GM04503 (cell line): ENCODE measurements around the gene DNAJA4.

Experiments used
- DNase-seq: peaks from one replicate; pipeline ENCODE4 v3.0.0-alpha.2; 2012; ENCODE audit warnings: low read depth

DNAJA4 gene

DNA sequence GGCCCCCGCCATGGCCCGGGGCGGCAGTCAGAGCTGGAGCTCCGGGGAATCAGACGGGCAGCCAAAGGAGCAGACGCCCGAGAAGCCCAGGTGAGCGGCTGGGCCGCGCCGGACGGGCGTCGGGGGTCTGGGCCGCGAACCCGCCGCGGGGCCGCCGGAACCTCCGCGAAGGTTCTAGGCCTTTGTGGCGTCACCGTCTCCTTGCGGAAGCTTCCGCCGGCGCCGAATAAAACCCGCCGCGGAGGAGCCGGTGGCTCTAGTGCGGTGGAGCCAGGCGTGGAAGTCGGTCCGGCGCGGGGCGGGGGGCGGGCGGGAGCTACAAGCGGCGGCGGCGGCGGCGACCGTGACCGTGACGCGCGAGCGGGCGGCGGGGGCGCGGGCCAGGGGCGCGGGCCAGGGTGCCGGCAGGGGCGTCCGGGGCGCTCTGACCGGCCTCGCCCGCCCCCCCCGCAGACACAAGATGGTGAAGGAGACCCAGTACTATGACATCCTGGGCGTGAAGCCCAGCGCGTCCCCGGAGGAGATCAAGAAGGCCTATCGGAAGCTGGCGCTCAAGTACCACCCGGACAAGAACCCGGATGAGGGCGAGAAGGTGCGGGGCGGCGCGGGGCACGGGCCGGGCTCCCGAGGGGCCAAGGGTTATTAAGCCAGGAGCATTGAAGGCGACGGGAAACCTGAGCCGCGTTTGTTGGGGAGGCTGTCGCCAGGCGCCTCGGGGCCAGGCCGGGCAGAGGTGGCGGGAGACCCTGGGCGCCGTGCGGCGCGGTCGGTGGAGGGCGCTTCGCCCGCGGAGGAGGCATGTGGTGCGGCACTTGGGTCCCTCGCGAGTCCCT is at the start of gene DNAJA4:
Gene DNAJA4, plus strand, starts transcription at position 259 of the 833 bp plus-strand sequence. Its CDS starts 202 bp downstream, at position 461.
- DNase-seq: no peak

- DNase-seq: no peak
Measured at GRCh38 chr15:78216276-78217104, 47.9 kb upstream of the DNAJA4 start.

GRCh38 chr15:78220713-78221112 is 43.6 kb upstream of the DNAJA4 start:
- DNase-seq: no peak

- DNase-seq: no peak
Measured at GRCh38 chr15:78222745-78223395, 41.5 kb upstream of the DNAJA4 start.

DNA sequence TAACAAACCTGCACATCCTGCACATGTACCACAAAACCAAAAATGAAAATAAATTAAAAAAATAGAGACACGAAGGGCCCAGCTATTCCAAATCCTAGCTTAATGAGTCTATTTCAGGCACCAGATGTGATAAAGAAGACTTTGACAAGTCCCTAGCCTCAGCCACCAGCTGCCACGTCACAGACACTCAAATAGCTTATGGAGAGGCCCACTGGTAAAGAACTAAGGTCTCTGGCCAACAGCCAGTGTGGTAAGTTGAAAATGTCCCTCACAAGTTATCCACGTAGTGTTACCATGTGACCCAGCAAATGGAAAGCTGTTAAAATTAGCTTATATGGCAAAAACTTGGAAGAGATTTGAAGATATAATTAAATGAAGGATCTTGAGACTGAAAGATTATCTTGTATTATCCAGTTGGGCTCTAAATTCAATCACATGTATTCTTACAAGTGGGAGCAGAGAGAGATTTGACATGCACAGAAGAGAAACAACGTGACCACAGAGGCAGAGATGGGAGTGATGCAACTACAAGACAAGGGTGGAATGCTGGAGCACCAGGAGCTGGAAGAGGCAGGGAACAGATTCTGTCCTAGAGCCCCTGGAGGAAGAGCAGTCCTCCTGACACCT is 40.9 kb upstream of the DNAJA4 start:
- no peak for DNase-seq

GRCh38 chr15:78224023-78224411 is 40.3 kb upstream of the DNAJA4 start:
- DNase-seq: no peak

- no peak for DNase-seq
Measured at GRCh38 chr15:78225783-78226541, 38.4 kb upstream of the DNAJA4 start.

GRCh38 chr15:78228356-78228996 is 35.9 kb upstream of the DNAJA4 start:
- DNase-seq: no peak

DNA sequence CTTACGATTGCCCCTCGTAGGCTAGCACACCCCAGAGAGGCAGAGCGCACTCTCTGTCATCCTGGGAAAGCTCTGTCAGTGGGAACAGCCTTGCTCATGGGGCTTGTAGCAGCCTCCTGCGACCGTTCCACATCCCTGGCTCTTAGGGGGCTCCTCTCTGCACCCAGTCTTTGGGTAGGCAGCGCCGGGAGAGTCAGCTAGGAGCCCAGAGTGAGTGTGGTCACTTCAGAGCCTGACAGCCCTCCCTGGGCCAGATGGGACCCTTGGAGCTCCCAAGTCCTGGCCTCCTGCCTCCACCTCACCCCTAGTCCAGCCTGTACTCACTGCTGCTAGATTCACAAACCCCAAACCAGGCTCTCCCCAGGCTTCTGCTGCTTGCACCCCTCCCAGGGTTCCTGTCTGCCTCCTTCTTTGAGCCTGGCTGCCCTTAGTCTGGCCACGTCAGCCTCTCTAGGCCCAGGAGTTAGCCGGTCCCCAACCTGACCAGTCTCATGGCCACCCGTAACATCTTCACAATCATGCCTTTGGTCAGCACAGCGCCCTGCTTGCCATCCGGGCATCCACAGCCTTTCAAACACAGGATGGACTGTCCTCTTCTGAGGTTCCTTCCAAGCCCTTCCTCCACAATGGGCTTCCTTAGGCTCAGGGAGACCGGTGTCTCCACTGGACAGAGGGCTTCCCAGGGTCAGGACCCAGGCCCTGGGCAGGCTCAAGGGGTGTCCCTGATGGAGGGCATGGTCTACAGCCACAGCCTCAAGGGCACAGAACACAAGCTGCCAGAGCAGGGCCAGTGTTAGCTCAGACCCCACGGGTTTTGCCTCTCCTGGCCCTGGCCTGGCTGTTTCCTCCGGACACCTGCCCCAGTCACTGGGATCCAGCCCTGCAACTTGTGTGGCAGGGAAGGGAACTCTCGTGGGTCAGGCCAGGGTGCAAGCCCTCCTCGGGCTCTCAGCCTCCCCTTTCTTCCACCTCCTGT is 34.6 kb upstream of the DNAJA4 start:
- no peak for DNase-seq

DNA sequence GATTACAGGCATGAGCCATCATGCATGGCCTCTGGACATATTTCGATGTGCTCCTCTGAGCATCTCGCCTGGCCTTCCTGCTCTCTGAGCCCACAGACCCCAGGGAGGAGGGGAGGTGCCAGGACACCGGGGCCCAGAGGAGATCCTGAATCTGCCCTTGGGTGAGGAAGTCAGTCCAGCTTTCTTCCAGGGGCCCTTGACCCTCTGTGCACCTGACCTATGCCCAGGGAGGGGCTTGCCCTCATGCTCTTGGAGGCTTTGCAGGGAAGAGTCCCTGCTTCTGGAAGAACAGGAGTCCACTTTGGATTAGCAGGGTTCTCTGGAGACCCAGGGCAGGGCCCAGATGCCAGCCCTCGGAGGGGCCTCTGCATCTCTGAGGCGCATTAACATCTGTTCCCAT is 31.4 kb upstream of the DNAJA4 start:
- DNase-seq: no peak

- no peak for DNase-seq
Measured at GRCh38 chr15:78233496-78233895, 30.9 kb upstream of the DNAJA4 start.

- DNase-seq: no peak
Measured at GRCh38 chr15:78234515-78235040, 29.8 kb upstream of the DNAJA4 start, which contains the start of gene ACSBG1. ACSBG1 (minus strand) TSS chr15:78234565; CDS start chr15:78234501, 64 bp downstream.

DNA sequence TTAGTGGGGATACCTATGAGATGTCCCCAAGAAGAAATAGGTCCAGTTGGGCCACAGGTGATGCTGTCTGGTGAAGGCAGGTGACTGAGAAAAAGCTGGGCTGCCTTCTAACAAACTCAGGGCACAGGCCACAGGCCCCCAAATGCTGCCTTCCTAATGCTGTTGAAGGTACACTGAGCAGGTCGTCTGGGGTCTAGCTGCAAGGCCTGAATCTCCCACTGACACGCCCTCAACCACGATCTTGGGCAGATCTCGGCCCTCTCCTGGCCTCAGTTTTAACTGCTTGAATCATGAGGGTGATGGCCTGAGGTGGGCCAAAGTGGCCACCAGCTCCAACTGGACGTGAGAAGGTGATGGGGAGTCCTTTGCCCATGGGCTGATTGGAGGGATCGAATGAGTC is 27.9 kb upstream of the DNAJA4 start:
- no peak for DNase-seq

GRCh38 chr15:78237146-78237545 is 27.2 kb upstream of the DNAJA4 start:
- no peak for DNase-seq

DNA sequence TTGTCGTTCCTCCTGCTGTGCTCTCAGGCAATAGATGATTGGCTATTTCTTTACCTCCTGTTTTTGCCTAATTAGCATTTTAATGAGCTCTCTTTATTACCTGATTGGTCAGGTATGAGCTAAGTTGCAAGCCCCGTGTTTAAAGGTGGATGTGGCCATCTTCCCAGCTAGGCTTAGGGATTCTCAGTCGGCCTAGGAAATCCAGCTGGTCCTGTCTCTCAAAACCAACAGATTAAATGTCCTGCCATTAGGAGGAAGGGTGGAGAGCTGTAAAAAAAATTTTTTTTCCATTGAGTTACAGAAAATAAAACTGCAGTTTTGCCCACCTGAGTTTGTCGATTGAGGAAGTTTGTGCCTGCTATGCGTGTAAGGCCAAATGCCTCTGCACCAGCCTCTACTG is 24.6 kb upstream of the DNAJA4 start:
- DNase-seq: no peak

DNA sequence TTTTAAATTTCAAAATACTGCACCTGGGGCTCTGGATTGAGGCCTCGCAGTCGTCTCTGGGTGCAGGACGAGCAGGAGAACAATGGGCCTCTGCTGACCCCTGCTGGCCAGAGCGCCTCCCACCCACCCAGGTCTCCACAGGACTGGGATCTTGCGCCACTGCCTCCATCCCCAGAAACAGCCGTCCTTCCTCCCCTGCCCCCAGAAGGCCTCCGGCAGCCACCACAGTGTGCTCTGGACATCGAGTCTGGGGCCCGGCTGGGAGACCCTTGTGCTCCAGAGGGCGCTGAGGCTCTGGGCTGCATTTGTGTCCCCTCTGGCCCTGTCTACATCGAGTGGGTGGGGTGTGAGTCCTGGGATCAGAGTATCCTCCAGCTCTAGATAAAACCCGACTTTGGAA is 23.3 kb upstream of the DNAJA4 start:
- DNase-seq: no peak

GRCh38 chr15:78242128-78242527 is 22.2 kb upstream of the DNAJA4 start:
- no peak for DNase-seq

GRCh38 chr15:78243058-78243457 is 21.3 kb upstream of the DNAJA4 start:
- DNase-seq: no peak

- DNase-seq: no peak
Measured at GRCh38 chr15:78243491-78243941, 20.8 kb upstream of the DNAJA4 start.
